OCI-LY7 (cell line): ENCODE data around the gene DBP.

Experiments
- CTCF ChIP-seq: fragments of 200-600 bp; sonication (generic); conservative IDR thresholded peaks from 2 replicates; pipeline ENCODE4 v1.5.1; 2014; ENCODE audit warnings: mild to moderate bottlenecking, antibody characterized with exemption, low read length, moderate library complexity, mixed read lengths
- EZH2phosphoT487 ChIP-seq: fragments of 200-600 bp; sonication (generic); IDR thresholded peaks from 2 replicates; pipeline ENCODE4 v1.6.1; 2018; ENCODE audit warnings: low read depth, borderline replicate concordance, mild to moderate bottlenecking, mixed run types, antibody characterized with exemption, low read length, moderate library complexity, mixed read lengths

DNA sequence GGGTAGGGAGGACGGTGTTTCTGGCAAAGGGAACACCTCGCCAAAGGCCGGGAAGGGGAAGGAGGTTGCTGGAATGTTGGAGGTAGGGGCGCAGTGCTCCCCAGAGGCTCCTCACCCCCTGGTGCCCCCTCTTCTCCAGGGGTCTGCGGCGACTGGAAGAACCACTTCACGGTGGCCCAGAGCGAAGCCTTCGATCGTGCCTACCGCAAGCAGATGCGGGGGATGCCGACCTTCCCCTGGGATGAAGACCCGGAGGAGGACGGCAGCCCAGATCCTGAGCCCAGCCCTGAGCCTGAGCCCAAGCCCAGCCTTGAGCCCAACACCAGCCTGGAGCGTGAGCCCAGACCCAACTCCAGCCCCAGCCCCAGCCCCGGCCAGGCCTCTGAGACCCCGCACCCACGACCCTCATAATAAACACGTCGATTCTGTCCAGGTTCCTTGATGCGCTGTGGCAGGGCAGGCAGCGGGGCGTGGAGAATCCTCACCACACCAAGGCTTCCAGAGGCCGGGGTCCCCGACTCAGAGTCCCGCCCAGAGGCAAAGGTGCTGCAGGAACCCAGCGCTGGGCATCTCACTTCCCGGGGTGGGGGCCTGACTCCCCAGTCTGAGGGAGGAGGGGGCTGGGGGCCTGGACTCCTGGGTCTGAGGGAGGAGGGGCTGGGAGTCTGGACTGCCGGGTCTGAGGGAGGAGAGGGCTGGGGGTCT, 38.0 kb downstream of the DBP start:
- TF ChIP-seq CTCF (no peak), EZH2phosphoT487 (no peak)
